Gastroesophageal sphincter (tissue), 3 donors: Measurements from ENCODE around the gene TSPAN9.

Experiments
- CTCF ChIP-seq, 4 experiments: fragments of 200-600 bp in 2 of 4; fragments of 450-650 bp in 2 of 4; sonication (generic) in 1 of 4; IDR thresholded peaks; one replicate each; pipeline ENCODE4 v1.5.1; 2017 to 2019; ENCODE audit warnings: antibody characterized with exemption in 4 of 4, mild to moderate bottlenecking in 2 of 4, moderate library complexity in 2 of 4
- EP300 ChIP-seq: sonication (generic); formaldehyde crosslinking; IDR thresholded peaks from one replicate; pipeline ENCODE4 v1.6.1; 2017; ENCODE audit warnings: antibody characterized with exemption, mild to moderate bottlenecking
- POLR2A ChIP-seq, 2 donors: fragments of 450-650 bp; IDR thresholded peaks; one replicate each; pipeline ENCODE4 v1.6.1; 2017; ENCODE audit warnings: antibody characterized with exemption in 2 of 2, mild to moderate bottlenecking in 2 of 2, moderate library complexity in 1 of 2
- POLR2AphosphoS5 ChIP-seq: sonication (generic); formaldehyde crosslinking; IDR thresholded peaks from one replicate; pipeline ENCODE4 v1.6.1; 2017; ENCODE audit warnings: antibody characterized with exemption

DNA sequence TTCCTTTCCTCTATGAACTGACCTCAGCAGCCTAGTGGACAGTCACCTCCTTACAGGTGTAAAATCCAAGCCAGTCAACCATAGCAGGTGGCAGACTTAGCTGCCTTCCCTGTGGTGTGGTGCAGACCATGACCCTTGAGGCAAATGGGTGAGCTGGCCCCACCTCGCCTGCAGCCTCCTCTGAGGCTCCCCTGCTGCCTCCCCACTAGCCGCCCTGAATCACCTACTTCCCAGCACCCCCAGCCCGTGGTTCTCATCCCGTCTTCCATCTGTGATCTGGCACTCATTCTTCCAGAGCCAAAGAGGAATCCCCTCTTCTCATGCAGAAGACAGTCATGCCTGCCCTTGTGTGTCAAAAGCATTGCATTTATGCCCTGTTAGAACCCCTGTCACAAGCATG is 34.4 kb upstream of the TSPAN9 start:
- TF ChIP-seq CTCF (IDR thresholded peaks at IDR 0.05): no peak
- no peak for TF ChIP-seq POLR2A (IDR thresholded peaks at IDR 0.05)
- no peak for TF ChIP-seq POLR2AphosphoS5
- TF ChIP-seq EP300: no peak
